Measurements from ENCODE around the gene CACNB2.

GRCh38 chr10:18505456-18506118 is 365.4 kb downstream of the CACNB2 start:
- TF ChIP-seq CTCF (IDR thresholded peaks at IDR 0.05) = no peak
- no peak for TF ChIP-seq POLR2A (IDR thresholded peaks at IDR 0.05)
